ENCODE data around the gene KRTAP4-3.
"Not testable (repeated sequence)": the region's sequence is repeated elsewhere in the genome, so short reads cannot be mapped to it uniquely, and the experiment has no call there.

Gene KRTAP4-3

GRCh38 chr17:41168121-41168520 lies at the start of gene KRTAP4-3:
TSS of gene KRTAP4-3 (minus strand) at chr17:41168221. CDS start at chr17:41168172, 49 bp downstream.
- no peak for DNase-seq

GRCh38 chr17:41215681-41216080 lies 47.7 kb upstream of the KRTAP4-3 start:
- DNase-seq: no peak

- DNase-seq: peak; percentile 44 to 72
Measured at GRCh38 chr17:41212524-41213169, 44.6 kb upstream of the KRTAP4-3 start.

DNA sequence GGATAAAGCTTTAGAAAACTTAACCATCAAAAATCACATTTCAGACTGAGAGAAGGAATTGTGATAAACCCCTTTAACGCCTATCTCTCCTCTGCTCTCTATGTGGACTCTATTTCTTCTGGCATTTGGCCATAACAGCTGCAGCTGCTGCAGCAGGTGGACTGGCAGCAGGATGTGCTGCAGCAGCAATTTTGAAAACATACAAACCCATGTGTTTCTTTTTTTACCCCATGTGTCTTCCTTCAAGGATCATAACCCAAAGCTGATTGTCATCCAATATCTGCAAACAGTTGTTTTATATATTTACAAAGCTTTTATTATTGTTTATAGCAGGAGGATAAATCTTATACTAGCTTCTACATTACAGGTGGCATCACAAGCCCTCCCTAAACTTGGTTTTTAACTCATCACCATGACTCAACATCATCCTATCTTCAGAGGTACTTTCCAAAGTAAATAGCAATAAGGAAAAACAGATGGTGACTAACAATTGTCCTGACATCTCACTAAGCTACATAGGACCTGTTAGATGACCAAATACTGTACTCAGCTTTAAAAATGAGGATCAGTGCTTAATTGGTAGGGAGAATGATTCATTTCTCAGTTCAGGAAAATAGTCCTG lies 43.9 kb upstream of the KRTAP4-3 start:
- DNase-seq: peak in 1 of 2 experiments; percentile 69

GRCh38 chr17:41199421-41200078 lies 31.5 kb upstream of the KRTAP4-3 start:
- peak in 1 of 2 experiments; percentile 46 for DNase-seq

DNA sequence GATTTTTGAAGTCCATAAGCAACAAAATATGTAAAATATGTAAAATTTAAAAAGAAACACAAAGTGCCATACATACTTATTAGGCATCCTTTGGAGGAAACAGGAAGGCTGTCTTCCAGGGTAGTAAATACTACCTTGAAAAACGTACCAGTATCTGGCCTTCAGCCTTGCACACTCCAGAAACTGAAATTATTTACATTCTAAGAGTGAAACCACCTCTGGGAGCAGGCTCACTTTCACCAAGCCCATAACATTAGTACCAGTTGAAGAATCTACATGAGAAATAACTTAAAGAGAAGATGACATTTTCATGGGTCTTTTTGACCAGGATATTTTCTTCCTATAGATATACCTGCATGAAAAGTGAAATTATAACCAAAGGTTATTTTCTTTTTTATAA lies 28.0 kb upstream of the KRTAP4-3 start:
- no peak for DNase-seq

DNA sequence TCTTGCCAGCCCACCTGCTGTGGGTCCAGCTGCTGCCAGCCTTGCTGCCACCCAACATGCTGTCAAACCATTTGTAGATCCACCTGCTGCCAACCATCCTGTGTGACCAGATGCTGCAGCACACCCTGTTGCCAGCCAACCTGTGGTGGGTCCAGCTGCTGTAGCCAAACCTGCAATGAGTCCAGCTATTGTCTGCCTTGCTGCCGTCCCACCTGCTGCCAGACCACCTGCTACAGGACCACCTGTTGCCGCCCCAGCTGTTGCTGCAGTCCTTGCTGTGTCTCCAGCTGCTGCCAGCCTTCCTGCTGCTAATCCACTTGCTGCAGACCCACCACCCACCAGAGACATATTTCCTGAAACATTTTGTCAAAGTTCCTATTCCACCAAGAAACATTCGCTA lies 22.3 kb upstream of the KRTAP4-3 start:
- DNase-seq: no peak

DNA sequence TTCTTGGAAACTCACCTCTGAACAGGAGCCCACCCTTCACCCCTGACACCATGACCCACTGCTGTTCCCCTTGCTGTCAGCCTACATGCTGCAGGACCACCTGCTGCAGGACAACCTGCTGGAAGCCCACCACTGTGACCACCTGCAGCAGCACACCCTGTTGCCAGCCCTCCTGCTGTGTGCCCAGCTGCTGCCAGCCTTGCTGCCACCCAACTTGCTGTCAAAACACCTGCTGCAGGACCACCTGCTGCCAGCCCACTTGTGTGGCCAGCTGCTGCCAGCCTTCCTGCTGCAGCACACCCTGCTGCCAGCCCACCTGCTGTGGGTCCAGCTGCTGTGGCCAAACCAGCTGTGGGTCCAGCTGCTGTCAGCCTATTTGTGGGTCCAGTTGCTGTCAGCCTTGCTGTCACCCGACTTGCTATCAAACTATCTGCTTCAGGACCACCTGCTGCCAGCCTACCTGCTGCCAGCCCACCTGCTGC lies 21.9 kb upstream of the KRTAP4-3 start, which contains the start of gene KRTAP9-1:
Gene KRTAP9-1, plus strand, starts transcription at position 51 of the 482 bp plus-strand sequence. Its CDS starts 0 bp downstream, at position 51.
- DNase-seq: not testable (repeated sequence)

DNA sequence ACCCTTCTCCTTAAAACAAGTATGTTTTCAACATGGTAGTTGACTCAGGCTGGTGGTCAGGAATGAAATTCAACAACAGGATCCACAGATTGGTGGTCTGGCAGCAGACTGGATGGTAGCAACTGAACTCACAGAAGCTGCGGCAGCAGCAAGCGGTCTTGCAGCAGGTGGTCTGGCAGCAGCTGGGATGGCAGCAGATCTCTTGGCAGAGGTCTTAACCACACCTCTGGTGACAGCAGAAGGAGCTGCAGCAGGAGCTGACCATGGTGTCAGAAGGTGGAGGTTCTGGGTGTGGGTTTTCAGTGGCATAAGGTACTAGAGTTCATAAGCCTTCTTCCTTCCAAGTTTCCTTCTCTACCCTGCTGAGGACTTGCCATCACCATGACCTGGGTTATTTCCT lies 18.9 kb upstream of the KRTAP4-3 start:
- DNase-seq: no peak

GRCh38 chr17:41185001-41185400 lies 17.0 kb upstream of the KRTAP4-3 start:
- no peak for DNase-seq

DNA sequence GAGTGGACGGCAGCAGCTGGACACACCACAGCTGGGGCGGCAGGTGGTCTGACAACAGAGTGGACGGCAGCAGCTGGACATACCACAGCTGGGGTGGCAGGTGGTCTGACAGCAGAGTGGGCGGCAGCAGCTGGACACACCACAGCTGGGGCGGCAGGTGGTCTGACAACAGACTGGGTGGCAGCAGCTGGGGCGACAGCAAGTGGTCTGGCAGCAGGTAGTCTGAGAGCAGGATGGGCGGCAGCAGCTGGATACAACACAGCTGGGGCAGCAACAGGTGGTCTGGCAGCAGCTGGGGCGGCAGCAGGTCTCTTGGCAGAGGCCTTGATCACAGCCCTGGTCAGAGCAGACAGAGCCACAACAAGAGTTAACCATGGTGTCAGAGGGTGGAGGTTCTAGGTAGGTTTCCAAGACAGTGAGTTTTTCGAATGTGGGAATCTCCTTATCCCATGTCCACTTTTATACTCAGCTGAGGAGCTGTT lies 16.5 kb upstream of the KRTAP4-3 start, which contains the start of gene KRTAP4-1:
Gene KRTAP4-1, minus strand, starts transcription at position 432 of the 482 bp plus-strand sequence. Its CDS starts 57 bp downstream, at position 375.
- DNase-seq: no peak

DNA sequence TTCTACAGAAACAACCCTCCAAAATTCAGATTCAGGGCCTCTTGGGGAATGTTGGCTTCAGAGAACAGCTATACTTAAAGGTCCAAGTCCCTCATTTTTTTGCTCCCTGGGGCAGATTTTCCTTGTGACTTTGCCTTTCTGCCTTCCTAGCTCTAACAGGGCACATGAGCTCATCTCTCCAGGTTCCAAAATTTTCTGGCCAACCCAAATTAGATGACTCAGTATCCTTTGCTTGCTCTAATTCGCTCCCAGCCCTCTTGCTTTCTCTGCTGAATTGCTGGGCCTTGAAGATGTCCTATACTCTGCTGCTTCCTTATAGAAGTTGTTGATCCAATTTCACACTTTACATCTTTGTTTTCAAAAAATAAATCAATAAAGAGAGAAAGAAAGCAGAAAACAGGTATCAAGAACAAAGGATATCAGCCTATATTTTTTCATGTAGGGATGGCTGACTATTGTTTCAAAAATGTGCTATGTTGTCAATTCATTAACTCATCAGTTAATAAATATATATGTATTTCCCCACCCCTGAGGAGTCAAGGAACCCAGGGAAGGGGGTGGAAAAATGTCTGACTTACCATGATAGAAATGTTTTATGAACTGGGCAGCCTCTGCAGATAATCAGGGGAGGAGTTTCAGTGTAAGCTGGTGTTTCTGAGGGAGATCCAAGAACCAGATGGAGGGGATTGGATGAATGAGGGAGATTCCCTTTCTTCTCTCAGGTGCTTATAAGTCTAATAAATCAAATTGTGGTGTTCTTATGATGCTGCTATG lies 11.0 kb upstream of the KRTAP4-3 start:
- no peak for DNase-seq

- no peak for DNase-seq
Measured at GRCh38 chr17:41178341-41178740, 10.3 kb upstream of the KRTAP4-3 start.

DNA sequence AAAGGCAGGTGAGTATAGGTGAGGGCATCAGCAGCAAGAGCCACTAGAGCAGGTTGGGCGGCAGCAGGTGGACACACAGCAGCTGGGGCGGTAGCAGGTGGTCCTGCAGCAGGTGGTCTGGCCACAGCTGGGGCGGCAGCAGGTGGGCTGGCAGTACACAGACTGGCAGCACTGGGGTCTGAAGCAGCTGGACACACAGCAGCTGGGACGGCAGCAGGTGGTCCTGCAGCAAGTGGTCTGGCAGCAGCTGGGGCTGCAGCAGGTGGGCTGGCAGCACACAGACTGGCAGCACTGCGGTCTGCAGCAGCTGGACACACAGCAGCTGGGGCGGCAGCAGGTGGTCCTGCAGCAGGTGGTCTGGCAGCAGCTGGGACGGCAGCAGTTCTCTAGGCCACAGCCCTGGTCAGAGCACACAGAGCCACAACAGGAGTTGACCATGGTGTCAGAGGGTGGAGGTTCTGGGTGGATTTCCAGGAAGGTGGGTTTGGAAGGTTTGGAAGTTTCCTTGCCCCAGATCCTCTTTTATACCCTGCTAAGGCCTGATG lies 9.8 kb upstream of the KRTAP4-3 start, which contains the start of gene KRTAP4-2:
Gene KRTAP4-2, minus strand, starts transcription at position 495 of the 545 bp plus-strand sequence. Its CDS starts 57 bp downstream, at position 438.
- no peak for DNase-seq

GRCh38 chr17:41176744-41177387 lies 8.8 kb upstream of the KRTAP4-3 start:
- DNase-seq: no peak

GRCh38 chr17:41171886-41172285 lies 3.9 kb upstream of the KRTAP4-3 start:
- no peak for DNase-seq

DNA sequence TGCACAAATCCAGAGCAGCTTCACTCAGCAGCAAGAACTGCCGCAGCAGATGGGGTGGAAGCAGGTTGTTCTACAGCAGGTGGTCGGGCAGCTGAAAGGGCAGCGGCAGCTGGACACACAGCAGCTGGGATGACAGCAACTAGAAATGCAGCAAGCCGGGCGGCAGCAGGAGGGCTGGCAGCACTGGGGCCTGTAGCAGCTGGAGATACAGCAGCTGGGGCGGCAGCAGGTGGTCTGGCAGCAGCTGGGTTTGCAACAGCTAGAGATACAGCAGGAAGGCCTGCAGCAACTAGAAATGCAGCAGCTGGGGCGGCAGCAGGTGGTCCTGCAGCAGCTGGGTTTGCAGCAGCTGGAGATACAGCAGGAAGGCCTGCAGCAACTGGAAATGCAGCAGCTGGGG lies 460 bp downstream of the KRTAP4-3 start:
- DNase-seq: no peak

GRCh38 chr17:41163828-41164227 lies 4.2 kb downstream of the KRTAP4-3 start:
- DNase-seq: no peak

GRCh38 chr17:41160648-41161047 lies 7.4 kb downstream of the KRTAP4-3 start, which contains the start of gene KRTAP4-4:
TSS of gene KRTAP4-4 (minus strand) at chr17:41160748. CDS start at chr17:41160691, 57 bp downstream.
- DNase-seq: no peak

DNA sequence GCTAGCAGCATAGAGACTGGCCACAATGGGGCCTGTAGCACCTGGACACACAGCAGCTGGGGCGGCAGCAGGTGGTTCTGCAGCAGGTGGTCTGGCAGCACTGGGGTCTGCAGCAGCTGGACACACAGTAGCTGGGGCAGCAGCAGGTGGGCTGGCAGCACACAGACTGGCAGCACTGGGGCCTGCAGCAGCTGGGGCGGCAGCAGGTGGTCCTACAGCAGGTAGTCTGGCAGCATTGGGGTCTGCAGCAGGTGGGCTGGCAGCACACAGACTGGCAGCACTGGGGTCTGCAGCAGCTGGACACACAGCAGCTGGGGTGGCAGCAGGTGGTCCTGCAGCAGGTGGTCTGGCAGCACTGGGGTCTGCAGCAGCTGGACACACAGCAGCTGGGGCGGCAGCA lies 7.8 kb downstream of the KRTAP4-3 start:
- DNase-seq: not testable (repeated sequence)

DNA sequence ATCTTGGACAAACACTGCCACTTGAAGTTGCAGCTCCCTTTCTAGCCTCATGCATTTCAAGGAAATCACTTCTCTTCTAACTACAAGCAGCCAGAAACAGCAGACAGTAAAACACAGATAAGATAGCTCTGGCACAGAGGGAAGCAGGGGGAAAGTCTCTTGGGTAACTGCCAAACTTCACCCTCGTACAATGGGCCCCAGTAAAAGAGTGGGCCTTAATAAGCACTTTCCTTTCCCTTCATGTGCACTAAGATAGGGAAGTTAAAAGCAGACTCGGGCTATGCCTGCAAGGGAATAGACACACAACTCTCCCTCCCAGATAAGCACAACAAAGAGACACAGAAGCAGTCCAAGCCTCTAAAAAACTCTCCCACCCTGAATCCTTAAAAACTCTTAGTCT lies 14.2 kb downstream of the KRTAP4-3 start:
- DNase-seq: no peak

- no peak for DNase-seq
Measured at GRCh38 chr17:41151525-41151924, 16.5 kb downstream of the KRTAP4-3 start.
